ENCODE results near the gene PNMT. TPM values are rescaled to one million over a fixed set of nuclear protein-coding genes. Genes with fewer than 3 reads are reported as not detected.
A peak's percentile ranks its signal among the peaks of the same experiment; 100 is the strongest.

PNMT gene
- total and polyA plus RNA-seq, 2 of the 13 experiments (the other 11 are each of a cell fraction or from before 2014, with no cell fraction given), result 0.25 TPM; not detected in 1

DNA sequence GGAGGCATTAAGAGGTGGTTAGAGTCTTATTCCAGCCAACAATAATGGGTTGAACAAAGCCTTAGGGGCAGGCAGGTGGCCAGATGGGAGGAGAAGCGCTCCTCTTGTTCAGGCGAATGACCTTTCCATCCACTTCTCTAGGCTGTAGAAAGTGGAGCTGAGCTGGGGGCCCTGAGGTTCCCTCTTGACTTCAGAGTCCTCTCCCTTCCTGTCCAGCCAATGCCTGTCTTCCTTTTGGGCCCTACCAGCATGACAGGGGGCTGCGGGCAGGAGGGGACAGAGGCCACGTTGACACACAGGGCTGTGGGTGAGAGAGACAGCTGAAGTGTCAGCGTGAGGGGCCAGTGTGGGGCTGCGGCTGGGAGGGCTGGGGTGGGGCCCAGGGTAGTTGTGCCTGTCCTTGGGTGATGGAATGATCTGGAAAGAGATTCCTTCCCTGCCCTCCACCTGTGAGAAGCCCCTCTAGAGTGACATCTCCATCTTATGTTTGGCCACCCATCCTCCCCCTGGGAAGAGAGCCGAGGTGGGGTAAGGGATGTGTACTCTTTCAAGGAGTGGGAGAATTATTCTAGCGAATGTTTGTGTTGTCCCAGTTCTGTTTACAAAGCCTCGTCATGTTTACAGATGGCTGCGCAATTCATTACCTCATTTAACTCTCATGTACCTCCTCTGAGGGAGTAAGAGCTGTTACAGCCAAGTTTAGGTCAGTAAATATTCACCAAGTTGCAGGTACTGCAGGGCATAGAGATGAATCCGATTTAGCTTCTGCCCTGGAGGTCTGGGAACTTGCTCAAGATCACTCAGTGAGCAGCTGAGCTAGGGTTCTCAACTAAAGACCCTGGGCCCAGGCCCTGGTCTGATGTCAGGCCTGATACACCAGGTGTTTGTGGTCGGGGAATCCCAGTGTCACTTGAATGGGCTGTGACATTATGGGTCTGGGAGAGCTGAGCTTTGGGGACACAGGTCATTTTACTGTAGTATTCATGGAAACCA is 34.9 kb downstream of the PNMT start (continued):
- TF ChIP-seq IRX3 (CRISPR knock-in tag; IDR thresholded peaks at IDR 0.05; ENCODE audit: borderline replicate concordance, low read depth), result 0 out of 2 replicates have a peak, but pooled peaks have one; percentile 48
- TF ChIP-seq POLR2AphosphoS2 (IDR thresholded peaks at IDR 0.05; ENCODE audit: low read depth, low read length), result no peak
- TF ChIP-seq BORCS8-MEF2B (CRISPR knock-in tag; IDR thresholded peaks at IDR 0.05), result peak; percentile 63; the same call in 1 of the 2 replicates
- TF ChIP-seq ZNF331 (CRISPR knock-in tag; IDR thresholded peaks at IDR 0.05), result peak; percentile 40; the same call in 1 of the 2 replicates
- 0 out of 2 replicates have a peak, but pooled peaks have one; percentile 34 for TF ChIP-seq RCOR2 (CRISPR knock-in tag; IDR thresholded peaks at IDR 0.05)
- TF ChIP-seq, protein P1, sequence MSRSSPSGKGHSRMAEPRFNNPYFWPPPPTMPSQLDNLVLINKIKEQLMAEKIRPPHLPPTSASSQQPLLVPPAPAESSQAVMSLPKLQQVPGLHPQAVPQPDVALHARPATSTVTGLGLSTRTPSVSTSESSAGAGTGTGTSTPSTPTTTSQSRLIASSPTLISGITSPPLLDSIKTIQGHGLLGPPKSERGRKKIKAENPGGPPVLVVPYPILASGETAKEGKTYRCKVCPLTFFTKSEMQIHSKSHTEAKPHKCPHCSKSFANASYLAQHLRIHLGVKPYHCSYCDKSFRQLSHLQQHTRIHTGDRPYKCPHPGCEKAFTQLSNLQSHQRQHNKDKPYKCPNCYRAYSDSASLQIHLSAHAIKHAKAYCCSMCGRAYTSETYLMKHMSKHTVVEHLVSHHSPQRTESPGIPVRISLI (CRISPR knock-in tag; IDR thresholded peaks at IDR 0.05; ENCODE audit: borderline replicate concordance), result no peak; the same call in 1 of the 2 replicates
- TF ChIP-seq, protein P2, sequence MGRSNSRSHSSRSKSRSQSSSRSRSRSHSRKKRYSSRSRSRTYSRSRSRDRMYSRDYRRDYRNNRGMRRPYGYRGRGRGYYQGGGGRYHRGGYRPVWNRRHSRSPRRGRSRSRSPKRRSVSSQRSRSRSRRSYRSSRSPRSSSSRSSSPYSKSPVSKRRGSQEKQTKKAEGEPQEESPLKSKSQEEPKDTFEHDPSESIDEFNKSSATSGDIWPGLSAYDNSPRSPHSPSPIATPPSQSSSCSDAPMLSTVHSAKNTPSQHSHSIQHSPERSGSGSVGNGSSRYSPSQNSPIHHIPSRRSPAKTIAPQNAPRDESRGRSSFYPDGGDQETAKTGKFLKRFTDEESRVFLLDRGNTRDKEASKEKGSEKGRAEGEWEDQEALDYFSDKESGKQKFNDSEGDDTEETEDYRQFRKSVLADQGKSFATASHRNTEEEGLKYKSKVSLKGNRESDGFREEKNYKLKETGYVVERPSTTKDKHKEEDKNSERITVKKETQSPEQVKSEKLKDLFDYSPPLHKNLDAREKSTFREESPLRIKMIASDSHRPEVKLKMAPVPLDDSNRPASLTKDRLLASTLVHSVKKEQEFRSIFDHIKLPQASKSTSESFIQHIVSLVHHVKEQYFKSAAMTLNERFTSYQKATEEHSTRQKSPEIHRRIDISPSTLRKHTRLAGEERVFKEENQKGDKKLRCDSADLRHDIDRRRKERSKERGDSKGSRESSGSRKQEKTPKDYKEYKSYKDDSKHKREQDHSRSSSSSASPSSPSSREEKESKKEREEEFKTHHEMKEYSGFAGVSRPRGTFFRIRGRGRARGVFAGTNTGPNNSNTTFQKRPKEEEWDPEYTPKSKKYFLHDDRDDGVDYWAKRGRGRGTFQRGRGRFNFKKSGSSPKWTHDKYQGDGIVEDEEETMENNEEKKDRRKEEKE (IDR thresholded peaks at IDR 0.05), result no peak
- TF ChIP-seq, protein P3, sequence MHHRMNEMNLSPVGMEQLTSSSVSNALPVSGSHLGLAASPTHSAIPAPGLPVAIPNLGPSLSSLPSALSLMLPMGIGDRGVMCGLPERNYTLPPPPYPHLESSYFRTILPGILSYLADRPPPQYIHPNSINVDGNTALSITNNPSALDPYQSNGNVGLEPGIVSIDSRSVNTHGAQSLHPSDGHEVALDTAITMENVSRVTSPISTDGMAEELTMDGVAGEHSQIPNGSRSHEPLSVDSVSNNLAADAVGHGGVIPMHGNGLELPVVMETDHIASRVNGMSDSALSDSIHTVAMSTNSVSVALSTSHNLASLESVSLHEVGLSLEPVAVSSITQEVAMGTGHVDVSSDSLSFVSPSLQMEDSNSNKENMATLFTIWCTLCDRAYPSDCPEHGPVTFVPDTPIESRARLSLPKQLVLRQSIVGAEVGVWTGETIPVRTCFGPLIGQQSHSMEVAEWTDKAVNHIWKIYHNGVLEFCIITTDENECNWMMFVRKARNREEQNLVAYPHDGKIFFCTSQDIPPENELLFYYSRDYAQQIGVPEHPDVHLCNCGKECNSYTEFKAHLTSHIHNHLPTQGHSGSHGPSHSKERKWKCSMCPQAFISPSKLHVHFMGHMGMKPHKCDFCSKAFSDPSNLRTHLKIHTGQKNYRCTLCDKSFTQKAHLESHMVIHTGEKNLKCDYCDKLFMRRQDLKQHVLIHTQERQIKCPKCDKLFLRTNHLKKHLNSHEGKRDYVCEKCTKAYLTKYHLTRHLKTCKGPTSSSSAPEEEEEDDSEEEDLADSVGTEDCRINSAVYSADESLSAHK (CRISPR knock-in tag; IDR thresholded peaks at IDR 0.05; ENCODE audit: borderline replicate concordance), result no peak
- TF ChIP-seq, protein P4, sequence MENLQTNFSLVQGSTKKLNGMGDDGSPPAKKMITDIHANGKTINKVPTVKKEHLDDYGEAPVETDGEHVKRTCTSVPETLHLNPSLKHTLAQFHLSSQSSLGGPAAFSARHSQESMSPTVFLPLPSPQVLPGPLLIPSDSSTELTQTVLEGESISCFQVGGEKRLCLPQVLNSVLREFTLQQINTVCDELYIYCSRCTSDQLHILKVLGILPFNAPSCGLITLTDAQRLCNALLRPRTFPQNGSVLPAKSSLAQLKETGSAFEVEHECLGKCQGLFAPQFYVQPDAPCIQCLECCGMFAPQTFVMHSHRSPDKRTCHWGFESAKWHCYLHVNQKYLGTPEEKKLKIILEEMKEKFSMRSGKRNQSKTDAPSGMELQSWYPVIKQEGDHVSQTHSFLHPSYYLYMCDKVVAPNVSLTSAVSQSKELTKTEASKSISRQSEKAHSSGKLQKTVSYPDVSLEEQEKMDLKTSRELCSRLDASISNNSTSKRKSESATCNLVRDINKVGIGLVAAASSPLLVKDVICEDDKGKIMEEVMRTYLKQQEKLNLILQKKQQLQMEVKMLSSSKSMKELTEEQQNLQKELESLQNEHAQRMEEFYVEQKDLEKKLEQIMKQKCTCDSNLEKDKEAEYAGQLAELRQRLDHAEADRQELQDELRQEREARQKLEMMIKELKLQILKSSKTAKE (CRISPR knock-in tag; IDR thresholded peaks at IDR 0.05; ENCODE audit: borderline replicate concordance), result peak; percentile 83
- TF ChIP-seq ZNF260 (CRISPR knock-in tag; IDR thresholded peaks at IDR 0.05; ENCODE audit: borderline replicate concordance, low read depth), result no peak
- no peak for TF ChIP-seq AHR (CRISPR knock-in tag; IDR thresholded peaks at IDR 0.05)
- peak; percentile 87; the same call in 1 of the 2 replicates for TF ChIP-seq ZBTB7B (CRISPR knock-in tag; IDR thresholded peaks at IDR 0.05)
- TF ChIP-seq, protein P5, sequence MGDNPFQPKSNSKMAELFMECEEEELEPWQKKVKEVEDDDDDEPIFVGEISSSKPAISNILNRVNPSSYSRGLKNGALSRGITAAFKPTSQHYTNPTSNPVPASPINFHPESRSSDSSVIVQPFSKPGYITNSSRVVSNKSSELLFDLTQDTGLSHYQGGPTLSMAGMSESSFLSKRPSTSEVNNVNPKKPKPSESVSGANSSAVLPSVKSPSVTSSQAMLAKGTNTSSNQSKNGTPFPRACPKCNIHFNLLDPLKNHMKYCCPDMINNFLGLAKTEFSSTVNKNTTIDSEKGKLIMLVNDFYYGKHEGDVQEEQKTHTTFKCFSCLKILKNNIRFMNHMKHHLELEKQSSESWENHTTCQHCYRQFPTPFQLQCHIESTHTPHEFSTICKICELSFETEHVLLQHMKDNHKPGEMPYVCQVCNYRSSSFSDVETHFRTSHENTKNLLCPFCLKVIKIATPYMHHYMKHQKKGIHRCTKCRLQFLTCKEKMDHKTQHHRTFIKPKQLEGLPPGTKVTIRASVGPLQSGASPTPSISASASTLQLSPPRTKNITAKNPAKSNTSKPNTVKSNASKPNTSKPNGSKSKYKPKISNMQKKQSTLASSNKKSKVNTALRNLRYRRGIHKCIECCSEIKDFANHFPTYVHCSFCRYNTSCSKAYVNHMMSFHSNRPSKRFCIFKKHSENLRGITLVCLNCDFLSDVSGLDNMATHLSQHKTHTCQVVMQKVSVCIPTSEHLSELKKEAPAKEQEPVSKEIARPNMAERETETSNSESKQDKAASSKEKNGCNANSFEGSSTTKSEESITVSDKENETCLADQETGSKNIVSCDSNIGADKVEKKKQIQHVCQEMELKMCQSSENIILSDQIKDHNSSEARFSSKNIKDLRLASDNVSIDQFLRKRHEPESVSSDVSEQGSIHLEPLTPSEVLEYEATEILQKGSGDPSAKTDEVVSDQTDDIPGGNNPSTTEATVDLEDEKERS (CRISPR knock-in tag; IDR thresholded peaks at IDR 0.05), result peak; percentile 75
